K562 (cell line): ENCODE data around the gene LTBP4. TPM values are rescaled to one million over a fixed set of nuclear protein-coding genes. Genes with fewer than 3 reads are reported as not detected.

Source experiments
- CEBPB ChIP-seq: fragments of 450-650 bp; IDR thresholded peaks from 2 replicates; pipeline ENCODE4 v1.6.1; 2016; ENCODE audit warnings: missing genetic modification characterization, missing compliant biosample characterization
- CREM ChIP-seq: IDR thresholded peaks from 2 replicates; pipeline ENCODE4 v1.6.1; 2014; ENCODE audit warnings: antibody characterized with exemption, low read depth
- HDAC2 ChIP-seq: fragments of 450-650 bp; IDR thresholded peaks from 2 replicates; pipeline ENCODE4 v1.6.1; 2016; ENCODE audit warnings: mild to moderate bottlenecking
- L3MBTL2 ChIP-seq: fragments of 450-650 bp; IDR thresholded peaks from 2 replicates; pipeline ENCODE4 v1.6.1; 2016; ENCODE audit warnings: mild to moderate bottlenecking, moderate library complexity
- NFE2L1 ChIP-seq: fragments of 450-650 bp; IDR thresholded peaks from 2 replicates; pipeline ENCODE4 v1.6.1; 2016; ENCODE audit warnings: missing genetic modification characterization, low read depth, mild to moderate bottlenecking, missing compliant biosample characterization, moderate library complexity, borderline replicate concordance
- PTTG1 ChIP-seq: fragments of 450-650 bp; IDR thresholded peaks from 2 replicates; pipeline ENCODE4 v1.6.1; 2016; ENCODE audit warnings: low read depth, mild to moderate bottlenecking, missing genetic modification characterization, missing compliant biosample characterization
- RBM14 ChIP-seq: fragments of 200-400 bp; formaldehyde crosslinking; IDR thresholded peaks from 2 replicates; pipeline ENCODE4 v1.6.1; 2018; ENCODE audit warnings: low read depth, mild to moderate bottlenecking, low read length, moderate library complexity, borderline replicate concordance; ENCODE audit not compliant: insufficient read depth
- SAFB ChIP-seq: fragments of 200-400 bp; formaldehyde crosslinking; IDR thresholded peaks from 2 replicates; pipeline ENCODE4 v1.6.1; 2017; ENCODE audit warnings: low read depth, low read length, borderline replicate concordance
- SRF ChIP-seq, 2 experiments: fragments of 250-450, 450-650 bp in 1 of 2; sonication (Bioruptor Pico) in 1 of 2; sonication (generic) in 1 of 2; formaldehyde crosslinking; IDR thresholded peaks; 2 replicates each; pipeline versions ENCODE4 v1.5.0 to v1.5.1; 2020 to 2022; ENCODE audit warnings: mild to moderate bottlenecking in 1 of 2, missing genetic modification reagents in 1 of 2
- TEAD4 ChIP-seq, 2 experiments: sonication (generic) in 1 of 2; formaldehyde crosslinking in 1 of 2; IDR thresholded peaks; 2 replicates each; pipeline versions ENCODE4 v1.6.1 to v1.8.0; 2012 to 2022; ENCODE audit warnings: borderline replicate concordance in 1 of 2, inconsistent platforms in 1 of 2, low read length in 1 of 2, mild to moderate bottlenecking in 1 of 2, missing genetic modification reagents in 1 of 2
- ZFX ChIP-seq: sonication (generic); formaldehyde crosslinking; IDR thresholded peaks from 2 replicates; pipeline ENCODE4 v1.8.0; 2022; ENCODE audit warnings: mild to moderate bottlenecking, missing genetic modification reagents, moderate library complexity
- ZNF76 ChIP-seq: fragments of 250-450 bp; sonication (Bioruptor Pico); IDR thresholded peaks from 2 replicates; pipeline ENCODE4 v1.4.0; 2020; ENCODE audit warnings: mild to moderate bottlenecking, moderate library complexity, borderline replicate concordance
- polyA plus RNA-seq, 8 experiments: library from polyadenylated mRNA; depleted of rRNA in 4 of 8; stranded (reverse) in 5 of 8; unstranded in 3 of 8; fragments of >200 nt; fragmentation: Nextera tagmentation in 2 of 8; fragmentation: Illumina TruSeq in 1 of 8; extraction: Ambion mirVana in 2 of 8; extraction: Trizol in 1 of 8; gene quantifications; 2 replicates each; pipeline versions ENCODE4 v1.2.1 to v1.2.3, GENCODE V29; 2011 to 2014; ENCODE audit warnings: inconsistent platforms in 1 of 8, missing spikeins in 1 of 8
- total RNA-seq, 7 experiments: library from RNA; depleted of rRNA in 6 of 7; stranded (reverse); fragments of >200 nt in 6 of 7; fragmentation: Illumina TruSeq in 2 of 7; extraction: Trizol in 2 of 7; gene quantifications; 2 replicates each; pipeline versions ENCODE4 v1.2.1 to v1.2.3, GENCODE V29; 2011 to 2021; ENCODE audit warnings: low replicate concordance in 1 of 7
- TF ChIP-seq, protein P1 (sequence below): fragments of 250-450 bp; sonication (Bioruptor Pico); IDR thresholded peaks from 2 replicates; pipeline ENCODE4 v1.4.0; 2020
- TF ChIP-seq, protein P2 (sequence below): fragments of 450-650 bp; IDR thresholded peaks from 2 replicates; pipeline ENCODE4 v1.6.1; 2016
- TF ChIP-seq, protein P3 (sequence below), 2 experiments: fragments of 450-650 bp; IDR thresholded peaks; 2 replicates each; pipeline ENCODE4 v1.6.1; 2018; ENCODE audit warnings: mild to moderate bottlenecking in 2 of 2, low read depth in 1 of 2; ENCODE audit not compliant: partially characterized antibody in 2 of 2
- TF ChIP-seq, protein P4 (sequence below): fragments of 450-650 bp; IDR thresholded peaks from one replicate; pipeline ENCODE4 v1.6.1; 2018; ENCODE audit warnings: mild to moderate bottlenecking, moderate library complexity; ENCODE audit not compliant: partially characterized antibody
- TF ChIP-seq, protein P5 (sequence below): fragments of 450-650 bp; formaldehyde crosslinking; conservative IDR thresholded peaks from 2 replicates; pipeline ENCODE4 v1.4.0; 2022; ENCODE audit warnings: mild to moderate bottlenecking, missing genetic modification characterization

LTBP4 gene
- total and polyA plus RNA-seq, 9 of the 15 experiments (the other 6 are each of a cell fraction or from before 2014, with no cell fraction given): 0.35 to 160 (median 31.6) TPM

DNA sequence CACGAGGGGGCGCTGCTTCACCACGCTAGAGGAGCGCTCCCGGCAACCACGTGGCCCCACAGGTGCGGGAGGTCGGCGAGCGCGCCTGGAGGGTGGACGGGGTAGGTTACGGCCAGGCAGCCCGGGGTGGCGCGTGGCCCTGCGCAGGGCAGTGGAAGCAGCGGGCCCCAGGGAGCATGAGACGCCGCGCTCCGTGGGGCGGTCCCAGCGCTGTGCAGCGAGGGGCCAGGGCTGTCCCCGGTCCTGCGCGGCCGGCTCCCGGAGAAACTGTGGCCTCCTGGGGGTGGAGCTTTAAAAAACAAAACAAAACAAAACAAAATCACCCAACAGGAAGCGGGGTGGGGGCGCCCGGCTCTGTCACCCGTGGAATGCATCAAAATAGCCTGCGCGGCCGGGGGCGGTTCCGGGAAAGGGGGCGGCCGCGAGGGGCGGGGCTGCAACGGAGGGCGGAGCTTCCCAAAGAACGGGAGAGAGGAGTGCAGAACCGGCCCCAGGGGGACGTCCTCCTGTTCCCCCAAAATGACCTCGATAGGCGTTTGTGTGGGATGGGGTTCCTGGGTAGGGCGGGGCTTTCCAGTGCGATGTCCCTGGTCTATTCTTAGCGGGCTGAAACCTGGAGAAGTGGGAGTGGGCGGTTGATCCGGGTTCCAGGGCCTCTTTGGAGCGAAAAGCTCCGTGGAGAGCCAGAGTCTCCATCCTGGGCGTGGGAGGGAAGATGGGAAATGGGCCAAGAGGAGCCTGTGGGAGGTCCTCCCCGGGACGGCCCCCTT lies 61.9 kb downstream of the LTBP4 start (continued):
- TF ChIP-seq, protein P1, sequence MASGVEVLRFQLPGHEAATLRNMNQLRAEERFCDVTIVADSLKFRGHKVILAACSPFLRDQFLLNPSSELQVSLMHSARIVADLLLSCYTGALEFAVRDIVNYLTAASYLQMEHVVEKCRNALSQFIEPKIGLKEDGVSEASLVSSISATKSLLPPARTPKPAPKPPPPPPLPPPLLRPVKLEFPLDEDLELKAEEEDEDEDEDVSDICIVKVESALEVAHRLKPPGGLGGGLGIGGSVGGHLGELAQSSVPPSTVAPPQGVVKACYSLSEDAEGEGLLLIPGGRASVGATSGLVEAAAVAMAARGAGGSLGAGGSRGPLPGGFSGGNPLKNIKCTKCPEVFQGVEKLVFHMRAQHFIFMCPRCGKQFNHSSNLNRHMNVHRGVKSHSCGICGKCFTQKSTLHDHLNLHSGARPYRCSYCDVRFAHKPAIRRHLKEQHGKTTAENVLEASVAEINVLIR: no peak
- no peak for TF ChIP-seq CEBPB (tag)
- TF ChIP-seq, protein P2, sequence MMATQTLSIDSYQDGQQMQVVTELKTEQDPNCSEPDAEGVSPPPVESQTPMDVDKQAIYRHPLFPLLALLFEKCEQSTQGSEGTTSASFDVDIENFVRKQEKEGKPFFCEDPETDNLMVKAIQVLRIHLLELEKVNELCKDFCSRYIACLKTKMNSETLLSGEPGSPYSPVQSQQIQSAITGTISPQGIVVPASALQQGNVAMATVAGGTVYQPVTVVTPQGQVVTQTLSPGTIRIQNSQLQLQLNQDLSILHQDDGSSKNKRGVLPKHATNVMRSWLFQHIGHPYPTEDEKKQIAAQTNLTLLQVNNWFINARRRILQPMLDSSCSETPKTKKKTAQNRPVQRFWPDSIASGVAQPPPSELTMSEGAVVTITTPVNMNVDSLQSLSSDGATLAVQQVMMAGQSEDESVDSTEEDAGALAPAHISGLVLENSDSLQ: no peak
- TF ChIP-seq HDAC2: peak; percentile 61
- no peak for TF ChIP-seq ZNF76 (CRISPR knock-in tag)
- no peak for TF ChIP-seq NFE2L1
- TF ChIP-seq ZFX: peak; percentile 76
- TF ChIP-seq, protein P3, sequence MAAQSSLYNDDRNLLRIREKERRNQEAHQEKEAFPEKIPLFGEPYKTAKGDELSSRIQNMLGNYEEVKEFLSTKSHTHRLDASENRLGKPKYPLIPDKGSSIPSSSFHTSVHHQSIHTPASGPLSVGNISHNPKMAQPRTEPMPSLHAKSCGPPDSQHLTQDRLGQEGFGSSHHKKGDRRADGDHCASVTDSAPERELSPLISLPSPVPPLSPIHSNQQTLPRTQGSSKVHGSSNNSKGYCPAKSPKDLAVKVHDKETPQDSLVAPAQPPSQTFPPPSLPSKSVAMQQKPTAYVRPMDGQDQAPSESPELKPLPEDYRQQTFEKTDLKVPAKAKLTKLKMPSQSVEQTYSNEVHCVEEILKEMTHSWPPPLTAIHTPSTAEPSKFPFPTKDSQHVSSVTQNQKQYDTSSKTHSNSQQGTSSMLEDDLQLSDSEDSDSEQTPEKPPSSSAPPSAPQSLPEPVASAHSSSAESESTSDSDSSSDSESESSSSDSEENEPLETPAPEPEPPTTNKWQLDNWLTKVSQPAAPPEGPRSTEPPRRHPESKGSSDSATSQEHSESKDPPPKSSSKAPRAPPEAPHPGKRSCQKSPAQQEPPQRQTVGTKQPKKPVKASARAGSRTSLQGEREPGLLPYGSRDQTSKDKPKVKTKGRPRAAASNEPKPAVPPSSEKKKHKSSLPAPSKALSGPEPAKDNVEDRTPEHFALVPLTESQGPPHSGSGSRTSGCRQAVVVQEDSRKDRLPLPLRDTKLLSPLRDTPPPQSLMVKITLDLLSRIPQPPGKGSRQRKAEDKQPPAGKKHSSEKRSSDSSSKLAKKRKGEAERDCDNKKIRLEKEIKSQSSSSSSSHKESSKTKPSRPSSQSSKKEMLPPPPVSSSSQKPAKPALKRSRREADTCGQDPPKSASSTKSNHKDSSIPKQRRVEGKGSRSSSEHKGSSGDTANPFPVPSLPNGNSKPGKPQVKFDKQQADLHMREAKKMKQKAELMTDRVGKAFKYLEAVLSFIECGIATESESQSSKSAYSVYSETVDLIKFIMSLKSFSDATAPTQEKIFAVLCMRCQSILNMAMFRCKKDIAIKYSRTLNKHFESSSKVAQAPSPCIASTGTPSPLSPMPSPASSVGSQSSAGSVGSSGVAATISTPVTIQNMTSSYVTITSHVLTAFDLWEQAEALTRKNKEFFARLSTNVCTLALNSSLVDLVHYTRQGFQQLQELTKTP (IDR thresholded peaks at IDR 0.05; ENCODE audit: low read depth in 1 of 2, partially characterized antibody in 2 of 2): no peak
- no peak for TF ChIP-seq TEAD4 (IDR thresholded peaks at IDR 0.05; ENCODE audit: low read length)
- TF ChIP-seq TEAD4 (CRISPR knock-in tag; IDR thresholded peaks at IDR 0.05; ENCODE audit: borderline replicate concordance): no peak
- TF ChIP-seq L3MBTL2: peak; percentile 97
- 0 out of 4 replicates have a peak, but pooled peaks of 1 of the 2 experiments have one; percentile 43 for TF ChIP-seq SRF (CRISPR knock-in tag; IDR thresholded peaks at IDR 0.05)
- TF ChIP-seq PTTG1 (tag): no peak
- TF ChIP-seq, protein P4, sequence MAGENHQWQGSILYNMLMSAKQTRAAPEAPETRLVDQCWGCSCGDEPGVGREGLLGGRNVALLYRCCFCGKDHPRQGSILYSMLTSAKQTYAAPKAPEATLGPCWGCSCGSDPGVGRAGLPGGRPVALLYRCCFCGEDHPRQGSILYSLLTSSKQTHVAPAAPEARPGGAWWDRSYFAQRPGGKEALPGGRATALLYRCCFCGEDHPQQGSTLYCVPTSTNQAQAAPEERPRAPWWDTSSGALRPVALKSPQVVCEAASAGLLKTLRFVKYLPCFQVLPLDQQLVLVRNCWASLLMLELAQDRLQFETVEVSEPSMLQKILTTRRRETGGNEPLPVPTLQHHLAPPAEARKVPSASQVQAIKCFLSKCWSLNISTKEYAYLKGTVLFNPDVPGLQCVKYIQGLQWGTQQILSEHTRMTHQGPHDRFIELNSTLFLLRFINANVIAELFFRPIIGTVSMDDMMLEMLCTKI: no peak
- peak; percentile 97 for TF ChIP-seq SAFB
- peak; percentile 83; the same call in 1 of the 2 replicates for TF ChIP-seq RBM14
- peak; percentile 48 for TF ChIP-seq CREM
- TF ChIP-seq, protein P5, sequence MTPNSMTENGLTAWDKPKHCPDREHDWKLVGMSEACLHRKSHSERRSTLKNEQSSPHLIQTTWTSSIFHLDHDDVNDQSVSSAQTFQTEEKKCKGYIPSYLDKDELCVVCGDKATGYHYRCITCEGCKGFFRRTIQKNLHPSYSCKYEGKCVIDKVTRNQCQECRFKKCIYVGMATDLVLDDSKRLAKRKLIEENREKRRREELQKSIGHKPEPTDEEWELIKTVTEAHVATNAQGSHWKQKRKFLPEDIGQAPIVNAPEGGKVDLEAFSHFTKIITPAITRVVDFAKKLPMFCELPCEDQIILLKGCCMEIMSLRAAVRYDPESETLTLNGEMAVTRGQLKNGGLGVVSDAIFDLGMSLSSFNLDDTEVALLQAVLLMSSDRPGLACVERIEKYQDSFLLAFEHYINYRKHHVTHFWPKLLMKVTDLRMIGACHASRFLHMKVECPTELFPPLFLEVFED (CRISPR knock-in tag): no peak
